Left lobe of liver (tissue), 2 donors: ENCODE measurements around the gene FEZ2. TPM values are rescaled to one million over a fixed set of nuclear protein-coding genes. Genes with fewer than 3 reads are reported as not detected.

ENCODE experiments used
- ATAC-seq: fragments of 200-7000 bp; cut with Tn5 transposase; one replicate; pipeline ENCODE4 v1.9.1; 2020; ENCODE audit warnings: mild to moderate bottlenecking, moderate library complexity
- DNase-seq: peaks from one replicate; pipeline ENCODE4 v3.0.0-alpha.2; 2020; ENCODE audit warnings: low spot score
- total RNA-seq: library from RNA; stranded (reverse); gene quantifications from one replicate; pipeline ENCODE4 v1.2.1, GENCODE V29; 2021
- donor health status: DM: no; HTN: no; CAD: no; lungs with moderate emphysema.
- donor health status: DM: no; HTN: yes; CAD: no.

The FEZ2 gene
- total RNA-seq, 1 donor from 2014 or later, result 12.5 TPM

- DNase-seq (no peak), ATAC-seq (peak; percentile 51)
These were observed 34.9 kb downstream of the FEZ2 start for GRCh38 chr2:36562973-36563532.

- no peak for ATAC-seq
- DNase-seq, result no peak
These were observed 35.7 kb downstream of the FEZ2 start for GRCh38 chr2:36562240-36562639.

DNA sequence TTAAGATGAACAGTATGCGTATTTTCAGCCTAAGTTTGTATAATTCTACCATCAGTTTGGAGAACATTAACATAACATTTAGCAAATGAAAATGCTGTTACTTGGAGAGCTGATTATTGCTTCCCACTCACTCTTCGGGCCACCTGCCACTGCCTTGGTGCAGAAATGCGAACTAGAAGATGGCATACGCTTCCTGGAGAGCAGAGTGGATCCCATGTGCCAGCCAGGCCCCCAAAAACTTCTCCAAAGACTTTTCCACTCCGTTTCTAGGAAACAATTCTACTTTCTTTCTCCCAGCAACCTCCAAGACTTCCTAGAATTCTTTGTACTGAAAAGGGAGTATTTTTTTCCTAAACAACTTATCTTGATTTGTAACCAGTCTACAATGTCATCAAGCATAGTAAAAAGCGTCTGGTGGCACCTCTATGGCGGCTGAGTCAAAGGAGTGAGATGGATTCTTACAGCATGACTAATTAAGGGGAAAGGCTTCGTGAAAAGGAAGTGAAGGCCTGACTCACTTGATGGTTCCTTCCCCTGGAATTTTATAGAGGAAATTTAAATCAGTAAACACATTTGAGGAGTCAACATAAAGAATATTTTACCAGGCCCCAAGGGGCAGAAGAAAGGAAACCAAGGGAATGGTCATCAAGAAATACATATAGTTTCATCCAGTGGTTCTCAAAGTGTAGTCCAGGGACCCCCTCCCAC is 36.6 kb downstream of the FEZ2 start:
- DNase-seq (no peak), ATAC-seq (no peak)

DNA sequence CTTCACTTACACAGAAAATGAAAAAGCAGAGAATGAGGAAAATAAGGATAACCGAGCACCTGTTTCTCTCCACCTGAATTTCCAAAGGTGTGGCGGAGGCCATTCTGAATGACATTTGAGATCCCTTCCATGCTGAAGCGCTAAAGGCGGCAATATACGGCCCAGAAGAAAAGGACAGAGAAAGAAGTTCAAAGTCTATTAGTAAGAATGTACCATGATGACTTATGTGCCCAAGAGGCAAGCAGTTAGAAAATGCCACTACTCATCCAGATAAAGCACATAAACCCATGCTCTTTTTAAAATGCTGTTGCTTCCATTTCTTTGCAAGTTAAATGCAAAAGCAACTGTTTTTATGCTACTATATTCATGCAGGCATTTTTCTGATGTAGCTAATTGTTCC is 37.2 kb downstream of the FEZ2 start:
- no peak for ATAC-seq

DNA sequence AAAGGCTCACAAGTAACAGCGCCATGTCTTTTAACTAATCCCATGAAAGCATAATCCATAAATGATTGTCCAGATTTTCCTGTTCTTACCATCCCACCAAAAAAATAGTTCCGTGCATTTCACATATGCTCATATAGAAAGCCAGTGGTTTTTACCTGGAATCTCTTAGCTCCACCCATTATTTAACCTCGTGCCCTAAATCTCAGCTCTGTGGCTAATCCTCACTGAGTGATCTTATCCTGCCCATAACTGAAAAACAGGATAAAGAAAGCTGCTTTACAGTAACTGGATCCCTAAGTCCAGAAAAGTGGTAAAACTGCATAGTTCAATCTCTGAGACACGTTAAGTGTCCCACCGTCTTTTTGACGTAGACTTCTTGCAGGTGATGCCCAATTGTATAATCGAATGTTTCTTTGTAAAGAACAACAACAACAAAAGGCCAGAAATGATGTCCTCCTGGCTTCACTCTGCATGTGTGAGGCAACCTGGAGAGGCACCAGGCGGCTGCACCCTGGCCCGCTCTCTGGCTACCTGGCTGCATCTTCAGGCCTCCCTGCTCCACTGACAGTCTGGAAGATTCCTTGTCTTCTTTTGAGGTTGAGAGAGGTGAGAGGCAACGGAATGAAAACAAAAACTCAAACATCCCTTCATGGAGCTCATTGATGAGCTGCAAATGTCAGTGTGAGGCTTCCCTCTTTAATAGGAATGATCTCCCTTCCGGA is 38.6 kb downstream of the FEZ2 start:
- ATAC-seq (no peak), DNase-seq (no peak)

More for the DNA sequence above, 37.2 kb downstream of the FEZ2 start:
- DNase-seq, result no peak

GRCh38 chr2:36556842-36557241 is 41.1 kb downstream of the FEZ2 start:
- DNase-seq (no peak), ATAC-seq (no peak)

DNA sequence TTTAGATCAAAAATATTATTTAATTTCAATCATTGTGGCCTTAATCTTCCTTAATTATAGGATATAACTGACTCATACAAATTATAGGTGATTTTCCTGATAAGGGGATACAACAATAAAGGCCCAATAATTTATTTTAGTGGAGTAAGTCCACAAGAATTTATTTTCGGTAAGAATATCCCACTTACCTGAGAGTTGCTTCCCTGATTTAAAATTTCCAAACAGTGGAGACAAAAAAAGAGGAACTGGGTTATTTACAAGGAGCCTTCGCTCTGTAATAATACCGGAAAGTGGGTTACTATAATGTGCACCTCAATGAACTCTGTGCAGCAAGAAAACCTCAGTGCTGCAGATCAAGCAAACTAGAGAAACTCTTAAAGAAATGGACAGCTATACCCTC is 42.2 kb downstream of the FEZ2 start:
- DNase-seq, result no peak

DNA sequence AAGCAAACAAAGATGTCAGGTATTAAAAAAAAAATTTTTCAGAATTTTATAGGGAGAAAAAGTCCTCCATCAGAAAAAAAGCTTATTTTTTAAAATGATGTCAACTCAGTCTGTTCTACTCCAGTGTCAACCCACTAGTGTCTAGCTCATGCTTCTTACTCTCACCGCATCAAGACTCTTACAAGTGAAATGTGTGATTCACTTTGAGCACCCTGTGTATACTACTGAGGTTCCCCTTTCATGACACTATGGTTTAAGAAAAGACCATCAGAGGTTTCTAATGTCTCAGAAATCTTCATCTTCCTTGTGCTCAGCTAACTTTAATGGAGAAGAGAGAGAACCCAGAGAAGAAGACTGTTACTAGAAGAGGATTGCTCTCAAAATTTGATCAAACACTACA is 43.4 kb downstream of the FEZ2 start:
- ATAC-seq, result no peak
- DNase-seq, result no peak

More for the DNA sequence above, 42.2 kb downstream of the FEZ2 start:
- ATAC-seq, result no peak

- DNase-seq (no peak), ATAC-seq (peak; percentile 31)
These were observed 44.3 kb downstream of the FEZ2 start for GRCh38 chr2:36553683-36554082.

DNA sequence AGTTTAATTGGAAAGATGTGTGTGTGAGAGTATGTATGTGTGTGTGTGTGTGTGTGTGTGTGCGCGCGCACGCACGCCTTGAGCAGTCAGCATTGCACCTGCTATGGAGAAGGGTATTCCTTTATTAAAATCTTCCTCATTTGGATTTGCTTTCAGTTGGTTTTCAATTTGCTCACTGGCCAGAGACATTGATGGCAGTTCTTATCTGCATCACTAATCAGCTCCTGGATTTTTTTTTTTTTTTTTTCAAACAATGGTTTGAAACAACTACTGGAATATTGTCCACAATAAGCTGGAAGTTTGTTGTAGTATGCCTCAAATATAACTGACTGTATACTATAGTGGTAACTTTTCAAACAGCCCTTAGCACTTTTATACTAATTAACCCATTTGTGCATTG is 48.0 kb downstream of the FEZ2 start:
- no peak for DNase-seq
- no peak for ATAC-seq

DNA sequence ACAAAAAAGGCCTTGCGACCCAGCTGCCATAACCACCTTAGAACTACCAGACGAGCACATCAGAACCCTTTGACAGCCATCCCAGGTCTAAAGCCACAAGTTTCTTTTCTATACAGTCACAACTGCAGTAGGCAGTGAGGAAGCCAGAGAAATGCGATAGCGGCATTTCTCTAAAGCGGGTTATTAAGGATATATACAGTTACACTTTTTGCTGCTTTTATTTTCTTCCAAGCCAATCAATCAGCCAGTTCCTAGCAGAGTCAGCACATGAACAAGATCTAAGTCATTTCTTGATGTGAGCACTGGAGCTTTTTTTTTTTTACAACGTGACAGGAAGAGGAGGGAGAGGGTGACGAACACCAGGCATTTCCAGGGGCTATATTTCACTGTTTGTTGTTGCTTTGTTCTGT is 48.8 kb downstream of the FEZ2 start:
- no peak for ATAC-seq
- DNase-seq, result no peak

DNA sequence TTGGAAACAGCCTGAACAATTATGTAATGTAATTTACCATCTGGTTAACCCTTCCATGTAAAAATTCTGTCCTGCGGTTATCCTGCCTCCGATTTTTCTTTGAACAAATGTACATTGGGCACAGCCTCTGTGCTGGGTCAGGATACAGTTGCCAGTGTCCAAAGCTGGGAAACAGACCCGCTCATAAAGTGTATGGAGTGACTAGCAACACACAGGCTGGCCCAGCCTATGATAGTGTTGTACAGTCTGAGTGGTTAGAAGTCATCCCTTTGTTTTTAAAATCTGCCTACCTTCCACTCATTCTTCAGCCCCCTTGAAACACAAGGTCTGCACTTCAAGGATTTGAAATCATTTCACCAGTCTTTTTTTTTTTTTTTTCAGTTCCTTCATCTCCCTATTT is 50.1 kb downstream of the FEZ2 start:
- DNase-seq (no peak), ATAC-seq (no peak)

DNA sequence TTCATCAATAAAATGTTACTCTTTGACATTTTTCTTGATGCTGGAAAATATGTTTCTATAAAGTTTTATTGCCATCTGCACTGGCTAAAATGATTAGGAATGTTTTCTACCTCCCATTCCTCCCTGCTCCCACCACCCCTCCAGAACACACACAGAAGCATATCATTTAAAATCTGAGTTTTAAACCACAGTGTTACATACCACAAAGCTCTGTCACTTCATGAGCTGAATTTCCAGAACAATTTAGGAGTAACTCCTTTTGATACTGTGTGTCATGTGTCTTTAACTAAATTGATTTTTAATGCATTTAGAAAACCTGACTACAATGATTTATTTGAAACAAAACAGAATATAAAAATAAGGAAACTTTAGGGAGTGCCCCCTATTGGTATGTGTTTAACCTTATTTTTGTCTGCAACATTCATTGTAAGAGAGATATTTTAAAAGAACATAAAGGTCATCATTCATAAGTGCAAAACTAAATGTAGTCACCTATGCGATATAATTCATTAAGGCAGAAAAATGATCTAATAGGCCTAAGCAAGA is 52.0 kb downstream of the FEZ2 start:
- ATAC-seq, result no peak
- no peak for DNase-seq

DNA sequence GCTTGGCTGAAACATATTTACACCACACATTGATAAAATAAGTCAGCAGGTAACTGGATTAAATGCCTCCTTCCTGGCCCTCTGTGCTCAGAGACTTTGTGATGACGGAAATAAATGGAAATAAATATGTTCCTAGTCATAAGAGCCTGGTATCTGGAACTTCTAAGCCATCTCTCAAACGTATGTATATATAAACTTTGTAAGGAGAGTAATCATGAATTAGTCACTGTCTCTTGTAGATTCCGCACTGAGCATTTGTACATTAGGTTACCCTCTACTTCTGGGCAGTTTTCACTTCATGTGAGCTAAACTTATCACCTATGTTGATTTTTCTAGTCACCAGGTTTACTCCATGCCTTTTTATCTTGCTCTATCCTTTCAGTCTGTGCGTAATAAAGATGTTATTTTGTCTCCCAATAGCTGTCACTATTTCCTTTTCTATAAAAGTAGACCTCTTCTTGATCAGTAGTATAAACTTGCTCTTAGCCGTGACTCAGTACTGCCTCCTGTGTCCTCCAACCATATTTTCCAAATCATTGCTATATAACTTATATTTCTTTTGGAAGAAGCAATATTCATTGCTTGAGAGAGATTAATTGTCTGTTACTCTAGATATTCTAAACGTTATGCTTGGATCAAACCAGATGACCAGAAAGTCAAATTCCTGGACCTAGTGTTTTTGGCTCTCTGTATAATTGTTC is 53.2 kb downstream of the FEZ2 start:
- no peak for ATAC-seq
- DNase-seq, result no peak

GRCh38 chr2:36541891-36542595 is 55.9 kb downstream of the FEZ2 start:
- no peak for DNase-seq
- peak; percentile 33 for ATAC-seq

DNA sequence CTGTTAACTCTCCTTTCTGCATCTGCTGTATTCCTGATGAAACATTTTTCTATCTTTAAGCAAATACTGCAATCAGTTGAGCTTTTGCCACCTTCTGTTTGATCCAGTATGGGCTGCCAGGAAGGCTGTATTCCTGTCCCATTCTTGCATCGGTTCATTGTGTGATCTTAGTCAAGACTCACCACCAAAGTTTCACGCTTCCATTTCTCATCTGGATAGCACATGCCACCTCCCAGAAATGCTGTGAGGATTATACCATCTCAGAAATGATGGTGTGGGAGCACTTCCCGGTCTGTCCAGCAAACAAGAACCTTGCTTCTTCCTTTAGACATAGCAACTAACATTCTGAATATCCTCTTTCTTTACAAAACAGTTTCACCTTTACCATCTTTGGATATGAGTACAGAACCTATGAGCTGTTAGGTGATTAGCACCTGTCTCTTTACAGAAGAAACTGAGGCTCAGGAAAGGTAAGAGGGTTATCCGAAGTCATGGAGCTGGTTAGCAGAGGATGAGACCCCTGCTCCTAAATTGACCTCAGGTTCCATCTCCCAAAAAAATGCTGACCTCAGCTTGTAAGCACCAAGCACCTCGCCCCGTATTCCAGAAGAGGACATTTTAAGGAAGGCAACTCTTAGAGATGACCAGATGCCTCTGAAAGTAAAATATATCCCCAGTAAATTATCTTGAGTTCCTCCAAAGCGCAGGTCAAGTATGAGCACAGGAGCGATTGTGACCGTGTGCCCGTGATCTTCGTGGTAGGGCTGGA is 56.8 kb downstream of the FEZ2 start:
- no peak for ATAC-seq
- DNase-seq, result no peak

DNA sequence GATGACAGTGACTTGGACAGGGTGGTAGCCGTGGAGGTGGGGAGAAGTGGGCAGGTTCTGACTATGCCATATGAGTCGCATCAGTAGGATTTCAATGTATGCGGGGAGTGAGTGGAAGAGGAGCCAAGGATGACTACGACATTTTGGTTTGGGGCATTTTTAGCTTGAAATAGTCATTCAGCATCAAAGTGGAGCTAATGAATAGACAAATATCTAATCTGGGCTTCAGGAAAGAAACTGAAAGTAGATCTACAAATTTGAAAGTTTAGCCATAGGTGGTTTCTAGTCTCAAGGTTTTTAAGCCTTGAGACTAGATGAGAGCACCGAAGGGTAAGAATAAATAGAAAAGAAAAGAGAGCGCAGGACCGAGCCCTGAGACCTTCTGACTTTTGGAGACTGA is 58.3 kb downstream of the FEZ2 start:
- no peak for ATAC-seq
- DNase-seq, result no peak

DNA sequence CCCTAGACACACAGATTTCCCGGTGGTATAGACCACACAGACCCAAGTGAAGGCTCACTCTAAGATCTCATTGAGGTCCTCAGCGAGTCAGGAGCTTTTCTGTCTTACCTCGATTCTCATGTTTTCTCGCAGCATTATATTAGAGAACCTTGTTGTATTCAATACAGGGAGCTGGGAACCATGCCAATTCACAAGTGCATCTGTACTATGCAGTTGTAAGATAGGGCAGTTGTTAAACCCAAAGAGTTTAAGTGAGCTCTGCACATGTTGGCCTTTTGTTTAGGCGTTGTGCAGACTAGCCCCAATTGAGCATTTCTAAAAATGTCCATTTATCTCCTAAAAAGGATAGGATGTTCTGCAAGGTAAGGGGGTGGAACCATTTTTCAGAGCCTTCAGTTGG is 59.6 kb downstream of the FEZ2 start:
- no peak for ATAC-seq

GRCh38 chr2:36536776-36537175 is 61.2 kb downstream of the FEZ2 start:
- ATAC-seq (no peak), DNase-seq (no peak)

More for the DNA sequence above, 59.6 kb downstream of the FEZ2 start:
- no peak for DNase-seq

DNA sequence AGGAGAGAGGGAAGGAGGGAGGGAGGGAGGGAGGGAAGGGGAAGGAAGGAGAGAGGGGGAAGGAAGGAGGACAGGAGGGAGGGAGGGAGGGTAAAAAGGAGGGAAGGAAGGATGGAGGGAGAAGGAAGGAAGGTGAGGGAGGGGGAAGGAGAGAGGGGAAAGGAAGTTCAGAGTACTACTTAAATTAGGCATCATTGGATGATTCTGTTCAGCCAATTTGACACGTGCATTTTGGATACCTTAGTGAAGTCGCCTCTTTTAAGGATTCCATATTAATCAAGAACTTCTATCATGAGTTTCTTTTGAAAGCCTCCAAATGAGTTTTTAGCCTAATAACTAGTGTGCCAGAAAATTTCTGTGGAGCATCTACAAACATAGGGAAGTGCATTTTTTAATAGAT is 62.9 kb downstream of the FEZ2 start:
- ATAC-seq (no peak), DNase-seq (no peak)
